ENCODE results near the gene RALB.
A peak's percentile ranks its signal among the peaks of the same experiment; 100 is the strongest.

The RALB gene

GRCh38 chr2:120305296-120305695, 52.6 kb downstream of the RALB start:
- no peak overlapping the region for H2AFZ ChIP-seq (ENCODE audit: low read depth, low read length)
- H3K9ac ChIP-seq (ENCODE audit: low read length) = no peak overlapping the region
- H3K36me3 ChIP-seq (replicated peaks; ENCODE audit: low read depth, low read length) = no peaks in the 10 kb centered on the region
- no peaks in the 10 kb centered on the region for H3K79me2 ChIP-seq (ENCODE audit: low read length)
- H3K27me3 ChIP-seq (ENCODE audit: low read depth, low read length) = peaks cover 12% of the 10 kb centered on the region
- TF ChIP-seq EZH2phosphoT487 (IDR thresholded peaks at IDR 0.05; ENCODE audit: low read depth) = no peak
- peak; percentile 39 for TF ChIP-seq CTCF (IDR thresholded peaks at IDR 0.05; ENCODE audit: low read depth, low read length)
- no peak overlapping the region for H3K27ac ChIP-seq (ENCODE audit: low read length)
- H3K9me3 ChIP-seq (ENCODE audit: insufficient read depth, low read length) = no peaks in the 10 kb centered on the region
- peaks cover 20% of the 10 kb centered on the region for H3K4me1 ChIP-seq (ENCODE audit: low read length)
- H3K4me2 ChIP-seq (ENCODE audit: low read length) = no peak overlapping the region
- H3K4me3 ChIP-seq (ENCODE audit: low read length) = no peak overlapping the region
- no peaks in the 10 kb centered on the region for H4K20me1 ChIP-seq (ENCODE audit: insufficient read depth, low read length)

- H3K9ac ChIP-seq (ENCODE audit: low read length) = no peak overlapping the region
- TF ChIP-seq CTCF (IDR thresholded peaks at IDR 0.05; ENCODE audit: low read depth, low read length) = no peak
- TF ChIP-seq EZH2phosphoT487 (IDR thresholded peaks at IDR 0.05; ENCODE audit: low read depth) = no peak
- peaks cover 20% of the 10 kb centered on the region for H3K4me1 ChIP-seq (ENCODE audit: low read length)
- H3K36me3 ChIP-seq (replicated peaks; ENCODE audit: low read depth, low read length) = no peaks in the 10 kb centered on the region
- H3K4me3 ChIP-seq (ENCODE audit: low read length) = no peak overlapping the region
- H3K27me3 ChIP-seq (ENCODE audit: low read depth, low read length) = peaks cover 12% of the 10 kb centered on the region
- no peak overlapping the region for H3K27ac ChIP-seq (ENCODE audit: low read length)
- H2AFZ ChIP-seq (ENCODE audit: low read depth, low read length) = no peak overlapping the region
- no peak overlapping the region for H3K4me2 ChIP-seq (ENCODE audit: low read length)
- H3K79me2 ChIP-seq (ENCODE audit: low read length) = no peaks in the 10 kb centered on the region
- no peaks in the 10 kb centered on the region for H3K9me3 ChIP-seq (ENCODE audit: insufficient read depth, low read length)
- H4K20me1 ChIP-seq (ENCODE audit: insufficient read depth, low read length) = no peaks in the 10 kb centered on the region
These were observed 53.4 kb downstream of the RALB start for GRCh38 chr2:120305937-120306490.

- Histone ChIP-seq H3K36me3 (replicated peaks; ENCODE audit: low read depth, low read length) (no peaks in the 10 kb centered on the region), H3K4me1 (ENCODE audit: low read length) (peaks cover 20% of the 10 kb centered on the region), H2AFZ (ENCODE audit: low read depth, low read length) (peak overlapping the region; percentile 46; the same call in 1 of the 2 replicates), H3K27ac (ENCODE audit: low read length) (no peak overlapping the region), H3K4me2 (ENCODE audit: low read length) (peak overlapping the region; percentile 87), H3K27me3 (ENCODE audit: low read depth, low read length) (peaks cover 14% of the 10 kb centered on the region), H3K9me3 (ENCODE audit: insufficient read depth, low read length) (no peaks in the 10 kb centered on the region), H4K20me1 (ENCODE audit: insufficient read depth, low read length) (no peaks in the 10 kb centered on the region), H3K9ac (ENCODE audit: low read length) (no peak overlapping the region), H3K79me2 (ENCODE audit: low read length) (no peaks in the 10 kb centered on the region), H3K4me3 (ENCODE audit: low read length) (peak overlapping the region; percentile 65)
- no peak for TF ChIP-seq CTCF (IDR thresholded peaks at IDR 0.05; ENCODE audit: low read depth, low read length)
- TF ChIP-seq EZH2phosphoT487 (IDR thresholded peaks at IDR 0.05; ENCODE audit: low read depth) = no peak
These were observed 54.8 kb downstream of the RALB start for GRCh38 chr2:120307482-120307881.

GRCh38 chr2:120308038-120308910, 55.6 kb downstream of the RALB start:
- H3K36me3 ChIP-seq (replicated peaks; ENCODE audit: low read depth, low read length) = no peaks in the 10 kb centered on the region
- H3K27ac ChIP-seq (ENCODE audit: low read length) = peak overlapping the region; percentile 35
- peak overlapping the region; percentile 98 for H2AFZ ChIP-seq (ENCODE audit: low read depth, low read length)
- peaks cover 14% of the 10 kb centered on the region for H3K27me3 ChIP-seq (ENCODE audit: low read depth, low read length)
- no peaks in the 10 kb centered on the region for H3K9me3 ChIP-seq (ENCODE audit: insufficient read depth, low read length)
- H3K4me1 ChIP-seq (ENCODE audit: low read length) = peaks cover 26% of the 10 kb centered on the region
- H3K79me2 ChIP-seq (ENCODE audit: low read length) = no peaks in the 10 kb centered on the region
- H3K4me2 ChIP-seq (ENCODE audit: low read length) = peak overlapping the region; percentile 87
- H3K4me3 ChIP-seq (ENCODE audit: low read length) = peak overlapping the region; percentile 65
- no peaks in the 10 kb centered on the region for H4K20me1 ChIP-seq (ENCODE audit: insufficient read depth, low read length)
- H3K9ac ChIP-seq (ENCODE audit: low read length) = peak overlapping the region; percentile 19; the same call in 1 of the 2 replicates
- TF ChIP-seq CTCF (IDR thresholded peaks at IDR 0.05; ENCODE audit: low read depth, low read length) = no peak
- no peak for TF ChIP-seq EZH2phosphoT487 (IDR thresholded peaks at IDR 0.05; ENCODE audit: low read depth)
